ENCODE measurements around the gene OSBPL8.

DNA sequence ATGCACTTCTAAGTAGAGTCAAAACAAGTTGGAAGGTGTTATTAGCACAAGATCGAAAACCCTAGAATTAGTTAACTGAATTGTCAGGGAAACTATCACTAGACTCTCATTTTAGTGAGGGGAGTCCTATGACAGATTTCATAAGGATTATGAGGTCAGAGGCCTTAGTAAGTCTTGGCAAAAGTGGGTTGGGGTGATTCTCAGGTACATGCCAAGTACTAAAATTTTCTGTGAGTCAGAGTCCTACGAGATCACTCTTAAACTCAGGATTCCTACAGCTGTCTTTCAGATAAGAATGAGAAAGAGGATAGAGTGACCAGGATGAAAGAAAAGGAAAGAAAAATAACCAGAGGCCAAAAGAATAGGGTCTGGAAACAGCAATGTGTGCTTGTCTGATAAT is 160.5 kb downstream of the OSBPL8 start:
- TF ChIP-seq POLR2A (IDR thresholded peaks at IDR 0.05; ENCODE audit: low read length) (no peak), GATA1 (IDR thresholded peaks at IDR 0.05; ENCODE audit: low read depth, low read length) (no peak)
